Endodermal cell (in vitro differentiated cells): ENCODE measurements around the gene ZBTB7C. TPM values are rescaled to one million over a fixed set of nuclear protein-coding genes. Genes with fewer than 3 reads are reported as not detected.

ENCODE experiments used
- DNase-seq: peaks from one replicate; pipeline ENCODE4 v3.0.0-alpha.2; 2017
- H3K27ac ChIP-seq: 2 replicates; pipeline ENCODE4 v1.5.1; 2013; ENCODE audit warnings: mild to moderate bottlenecking, low read depth, low read length, moderate library complexity
- H3K27me3 ChIP-seq: 2 replicates; pipeline ENCODE4 v1.6.1; 2013; ENCODE audit warnings: mild to moderate bottlenecking, low read length, moderate library complexity; ENCODE audit not compliant: insufficient read depth, control insufficient read depth, poor library complexity, severe bottlenecking
- H3K36me3 ChIP-seq: 2 replicates; pipeline ENCODE4 v1.7.0; 2013; ENCODE audit warnings: mild to moderate bottlenecking, low read length, moderate library complexity; ENCODE audit not compliant: control insufficient read depth, insufficient read depth
- H3K4me1 ChIP-seq: one replicate; pipeline ENCODE4 v1.7.0; 2013; ENCODE audit warnings: low read length; ENCODE audit not compliant: control insufficient read depth, insufficient read depth
- H3K4me3 ChIP-seq: 2 replicates; pipeline ENCODE4 v1.5.1; 2013; ENCODE audit warnings: mild to moderate bottlenecking, low read length, moderate library complexity
- H3K9ac ChIP-seq: 2 replicates; pipeline ENCODE4 v1.6.1; 2013; ENCODE audit warnings: mild to moderate bottlenecking, low read length, moderate library complexity; ENCODE audit not compliant: poor library complexity, severe bottlenecking; ENCODE audit errors: extremely low read depth
- H3K9me3 ChIP-seq: 2 replicates; pipeline ENCODE4 v1.6.1; 2013; ENCODE audit warnings: mild to moderate bottlenecking, low read length, moderate library complexity; ENCODE audit not compliant: control insufficient read depth
- H3K27ac Mint-ChIP-seq: 2 replicates; pipeline ENCODE4 v1.8.0; 2020; ENCODE audit warnings: mixed read lengths
- H3K27me3 Mint-ChIP-seq: 2 replicates; pipeline ENCODE4 v1.8.0; 2021; ENCODE audit warnings: mild to moderate bottlenecking, mixed read lengths; ENCODE audit not compliant: insufficient read depth
- H3K36me3 Mint-ChIP-seq: 2 replicates; pipeline ENCODE4 v1.8.0; 2020; ENCODE audit warnings: low read depth, mixed read lengths
- H3K4me1 Mint-ChIP-seq: 2 replicates; pipeline ENCODE4 v1.8.0; 2020; ENCODE audit warnings: mixed read lengths
- H3K4me3 Mint-ChIP-seq: 2 replicates; pipeline ENCODE4 v1.8.0; 2020; ENCODE audit warnings: mild to moderate bottlenecking, moderate library complexity, mixed read lengths
- H3K9me3 Mint-ChIP-seq: 2 replicates; pipeline ENCODE4 v1.8.0; 2020; ENCODE audit warnings: mild to moderate bottlenecking, mixed read lengths
- WGBS, 2 experiments: methylation state at CpG; one replicate each; pipeline versions ENCODE4 v1.1.5 to v1.1.7; 2013; ENCODE audit warnings: missing lambda C conversion rate in 2 of 2, mixed read lengths in 1 of 2; ENCODE audit not compliant: insufficient coverage in 1 of 2, insufficient read length in 1 of 2; 5-methylcytosine and 5-hydroxymethylcytosine counted together
- total RNA-seq, 2 donors: library from RNA; stranded (reverse); fragmentation: NEBNext Ultra II Directional in 1 of 2; extraction: Animal tissue kit (Norgen Biotek cat#: 25700) in 1 of 2; gene quantifications; 2 replicates in 1 of 2; 3 replicates in 1 of 2; pipeline ENCODE4 v1.2.1, GENCODE V29; 2021
- TF ChIP-seq, protein P1 (sequence below): fragments of 200-600 bp; sonication (generic); conservative IDR thresholded peaks from 2 replicates; pipeline ENCODE4 v1.5.0; 2021; ENCODE audit warnings: antibody characterized with exemption, mild to moderate bottlenecking

The ZBTB7C gene
- total RNA-seq, 2 donors from 2014 or later, result 0.31 to 0.62 TPM

- Histone ChIP-seq H3K27me3 (peaks cover 23% of the 10 kb centered on the region), H3K36me3 (no peaks in the 10 kb centered on the region), H3K4me1 (no peaks in the 10 kb centered on the region), H3K4me3 (no peak overlapping the region), H3K9me3 (no peaks in the 10 kb centered on the region), H3K9ac (no peak overlapping the region), H3K27ac (no peak overlapping the region)
- Mint-ChIP-seq H3K36me3 (no peaks in the 10 kb centered on the region), H3K27me3 (peaks cover 26% of the 10 kb centered on the region), H3K4me3 (no peak overlapping the region), H3K27ac (no peak overlapping the region), H3K9me3 (no peaks in the 10 kb centered on the region), H3K4me1 (peaks cover 2% of the 10 kb centered on the region)
- DNase-seq, result no peak
- TF ChIP-seq, protein P1, sequence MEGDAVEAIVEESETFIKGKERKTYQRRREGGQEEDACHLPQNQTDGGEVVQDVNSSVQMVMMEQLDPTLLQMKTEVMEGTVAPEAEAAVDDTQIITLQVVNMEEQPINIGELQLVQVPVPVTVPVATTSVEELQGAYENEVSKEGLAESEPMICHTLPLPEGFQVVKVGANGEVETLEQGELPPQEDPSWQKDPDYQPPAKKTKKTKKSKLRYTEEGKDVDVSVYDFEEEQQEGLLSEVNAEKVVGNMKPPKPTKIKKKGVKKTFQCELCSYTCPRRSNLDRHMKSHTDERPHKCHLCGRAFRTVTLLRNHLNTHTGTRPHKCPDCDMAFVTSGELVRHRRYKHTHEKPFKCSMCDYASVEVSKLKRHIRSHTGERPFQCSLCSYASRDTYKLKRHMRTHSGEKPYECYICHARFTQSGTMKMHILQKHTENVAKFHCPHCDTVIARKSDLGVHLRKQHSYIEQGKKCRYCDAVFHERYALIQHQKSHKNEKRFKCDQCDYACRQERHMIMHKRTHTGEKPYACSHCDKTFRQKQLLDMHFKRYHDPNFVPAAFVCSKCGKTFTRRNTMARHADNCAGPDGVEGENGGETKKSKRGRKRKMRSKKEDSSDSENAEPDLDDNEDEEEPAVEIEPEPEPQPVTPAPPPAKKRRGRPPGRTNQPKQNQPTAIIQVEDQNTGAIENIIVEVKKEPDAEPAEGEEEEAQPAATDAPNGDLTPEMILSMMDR, result no peak
- WGBS, 2 experiments, result 88% methylated on average over 1 of the region's 1 CpG; no CpG with 5 or more reads in 1 of the 2 experiments
These were observed 266.2 kb downstream of the ZBTB7C start for GRCh38 chr18:48142994-48143393.

DNA sequence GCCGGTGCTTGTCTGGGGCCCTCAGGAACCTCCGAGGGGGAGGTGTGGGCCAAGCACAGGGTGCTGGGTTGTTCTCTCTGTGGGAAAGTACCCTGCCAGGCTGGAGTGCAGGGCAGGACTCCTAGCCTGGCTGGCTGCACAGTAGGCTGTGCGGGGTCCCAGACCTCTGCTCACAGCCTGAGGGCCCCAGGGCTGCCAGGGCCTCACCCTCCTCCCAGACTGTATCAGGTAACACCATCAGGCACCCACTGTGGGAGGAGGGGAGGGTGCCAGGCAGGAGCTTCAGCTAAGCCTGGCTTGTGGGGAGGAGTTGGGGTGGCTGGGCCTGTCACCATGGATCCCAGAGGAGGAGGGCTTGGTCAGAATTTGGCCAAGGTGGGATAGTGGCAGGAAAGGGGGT, 266.8 kb downstream of the ZBTB7C start:
- WGBS, 2 experiments, result 85% methylated on average over 3 of the region's 3 CpGs; no CpG with 5 or more reads in 1 of the 2 experiments
- TF ChIP-seq, protein P1, result no peak
- peaks cover 32% of the 10 kb centered on the region for H3K27me3 Mint-ChIP-seq

GRCh38 chr18:48140731-48141130, 268.5 kb downstream of the ZBTB7C start:
- TF ChIP-seq, protein P1, result no peak
- Histone ChIP-seq H3K9me3 (no peaks in the 10 kb centered on the region), H3K27me3 (peaks cover 46% of the 10 kb centered on the region), H3K4me3 (no peak overlapping the region), H3K9ac (no peak overlapping the region), H3K4me1 (no peaks in the 10 kb centered on the region), H3K27ac (no peak overlapping the region), H3K36me3 (no peaks in the 10 kb centered on the region)
- H3K4me1 Mint-ChIP-seq, result peaks cover 13% of the 10 kb centered on the region
- H3K36me3 Mint-ChIP-seq, result no peaks in the 10 kb centered on the region
- WGBS, 2 experiments, result 83 to 92% methylated on average over 9 to 10 of the region's 10 CpGs
- DNase-seq, result no peak
- H3K27me3 Mint-ChIP-seq, result peaks cover 45% of the 10 kb centered on the region
- H3K4me3 Mint-ChIP-seq, result no peak overlapping the region
- no peak overlapping the region for H3K27ac Mint-ChIP-seq
- no peaks in the 10 kb centered on the region for H3K9me3 Mint-ChIP-seq

More for the DNA sequence above, 266.8 kb downstream of the ZBTB7C start:
- Histone ChIP-seq H3K9ac (no peak overlapping the region), H3K4me3 (no peak overlapping the region), H3K27ac (no peak overlapping the region), H3K27me3 (peaks cover 30% of the 10 kb centered on the region), H3K9me3 (no peaks in the 10 kb centered on the region), H3K4me1 (no peaks in the 10 kb centered on the region), H3K36me3 (no peaks in the 10 kb centered on the region)
- no peak overlapping the region for H3K27ac Mint-ChIP-seq
- no peaks in the 10 kb centered on the region for H3K36me3 Mint-ChIP-seq
- H3K4me1 Mint-ChIP-seq, result peaks cover 9% of the 10 kb centered on the region
- H3K4me3 Mint-ChIP-seq, result no peak overlapping the region
- no peaks in the 10 kb centered on the region for H3K9me3 Mint-ChIP-seq
- no peak for DNase-seq
